B cell (primary cell): ENCODE measurements around the gene GINS2. TPM values are rescaled to one million over a fixed set of nuclear protein-coding genes. Genes with fewer than 3 reads are reported as not detected.

ENCODE experiments used
- ATAC-seq: fragments of 200-7000 bp; cut with Tn5 transposase; one replicate; pipeline ENCODE4 v1.10.0; 2021; ENCODE audit warnings: low read depth, mild to moderate bottlenecking, moderate number of reproducible peaks, moderate library complexity
- CTCF ChIA-PET: fragments of 350-600 bp; sonication (Branson Sonifier 250); formaldehyde crosslinking; loops from one replicate; lab custom pipeline; 2021; ENCODE audit warnings: antibody characterized with exemption, inconsistent platforms; lab: Charles Lee
- POLR2A ChIA-PET: fragments of 350-600 bp; sonication (Branson Sonifier 250); formaldehyde crosslinking; loops from one replicate; lab custom pipeline; 2021; ENCODE audit warnings: antibody characterized with exemption; lab: Charles Lee
- DNase-seq: peaks from one replicate; pipeline ENCODE4 v3.0.0; 2013
- H2AFZ ChIP-seq: 2 replicates; pipeline ENCODE4 v1.6.1; 2012; ENCODE audit warnings: mild to moderate bottlenecking, low read depth, low read length; ENCODE audit not compliant: insufficient read depth, poor library complexity, severe bottlenecking
- H3K27ac ChIP-seq, 2 donors: 1 replicate in 1 of 2; 2 replicates in 1 of 2; pipeline ENCODE4 v1.5.1; 2012 to 2013; ENCODE audit warnings: low read length in 2 of 2, mild to moderate bottlenecking in 2 of 2, moderate library complexity in 1 of 2
- H3K27me3 ChIP-seq, 4 experiments: fragments of 200-600 bp in 1 of 4; sonication (generic) in 1 of 4; replicated peaks in 1 of 4; 1 replicate in 2 of 4; 2 replicates in 2 of 4; pipeline versions ENCODE4 v1.6.1 to v1.7.0; 2013 to 2016; ENCODE audit warnings: low read length in 3 of 4, mild to moderate bottlenecking in 2 of 4, mixed read lengths in 1 of 4, moderate library complexity in 1 of 4; ENCODE audit not compliant: insufficient read depth in 4 of 4, control insufficient read depth in 3 of 4; ENCODE audit errors: control extremely low read depth in 1 of 4
- H3K36me3 ChIP-seq, 2 experiments: replicated peaks in 1 of 2; 1 replicate in 1 of 2; 2 replicates in 1 of 2; pipeline versions ENCODE4 v1.6.1 to v1.7.1; 2013; ENCODE audit warnings: low read length in 1 of 2; ENCODE audit not compliant: insufficient read depth in 2 of 2, control insufficient read depth in 1 of 2; ENCODE audit errors: control extremely low read depth in 1 of 2, extremely low read depth in 1 of 2
- H3K4me1 ChIP-seq, 2 donors: fragments of 200-600 bp in 1 of 2; sonication (generic) in 1 of 2; 1 replicate in 1 of 2; 2 replicates in 1 of 2; pipeline versions ENCODE4 v1.5.1 to v1.6.1; 2013 to 2017; ENCODE audit warnings: low read length in 2 of 2; ENCODE audit not compliant: control insufficient read depth in 2 of 2, insufficient read depth in 2 of 2
- H3K4me2 ChIP-seq: replicated peaks from 2 replicates; pipeline ENCODE3; 2012; ENCODE audit warnings: mild to moderate bottlenecking, low read depth, low read length; ENCODE audit not compliant: poor library complexity, severe bottlenecking
- H3K4me3 ChIP-seq, 5 experiments: fragments of 200-600 bp in 1 of 5; sonication (generic) in 1 of 5; 1 replicate in 3 of 5; 2 replicates in 2 of 5; pipeline versions ENCODE4 v1.5.1 to v1.7.0; 2011 to 2016; ENCODE audit warnings: low read length in 4 of 5, mild to moderate bottlenecking in 4 of 5, low read depth in 2 of 5, control low read depth in 1 of 5, moderate library complexity in 1 of 5; ENCODE audit not compliant: insufficient read depth in 1 of 5; ENCODE audit errors: control extremely low read depth in 1 of 5, extremely low read depth in 1 of 5
- H3K79me2 ChIP-seq: fragments of 200-600 bp; sonication (generic); one replicate; pipeline ENCODE4 v1.6.0; 2016; ENCODE audit warnings: low read length; ENCODE audit not compliant: control insufficient read depth, insufficient read depth
- H3K9ac ChIP-seq: fragments of 200-600 bp; sonication (generic); 2 replicates; pipeline ENCODE4 v1.6.1; 2017; ENCODE audit warnings: mild to moderate bottlenecking, low read length, moderate library complexity
- H3K9me3 ChIP-seq, 3 donors: one replicate each; pipeline versions ENCODE4 v1.6.1 to v1.7.1; 2013; ENCODE audit warnings: low read length in 2 of 3; ENCODE audit not compliant: control insufficient read depth in 2 of 3, insufficient read depth in 1 of 3; ENCODE audit errors: control extremely low read depth in 1 of 3
- H4K20me1 ChIP-seq: 2 replicates; pipeline ENCODE4 v1.6.0; 2012; ENCODE audit warnings: mild to moderate bottlenecking, low read length; ENCODE audit not compliant: insufficient read depth, control insufficient read depth, poor library complexity, severe bottlenecking
- H3K27ac Mint-ChIP-seq: one replicate; pipeline ENCODE4 v1.8.0; 2021; ENCODE audit warnings: mixed read lengths
- H3K27me3 Mint-ChIP-seq: one replicate; pipeline ENCODE4 v1.8.0; 2021; ENCODE audit warnings: mixed read lengths
- H3K4me1 Mint-ChIP-seq: one replicate; pipeline ENCODE4 v1.8.0; 2021; ENCODE audit warnings: mixed read lengths
- H3K4me3 Mint-ChIP-seq: one replicate; pipeline ENCODE4 v1.8.0; 2021; ENCODE audit warnings: mixed read lengths
- H3K9me3 Mint-ChIP-seq: one replicate; pipeline ENCODE4 v1.8.0; 2022; ENCODE audit warnings: mixed read lengths; ENCODE audit not compliant: insufficient read depth
- EZH2 ChIP-seq: IDR thresholded peaks from 2 replicates; pipeline ENCODE4 v1.6.1; 2012; ENCODE audit warnings: borderline replicate concordance, low read depth, mild to moderate bottlenecking, moderate library complexity, low read length; ENCODE audit not compliant: insufficient read depth, poor library complexity, severe bottlenecking
- WGBS: methylation state at CpG from one replicate; pipeline ENCODE4 v1.1.5; 2013; ENCODE audit warnings: missing lambda C conversion rate; ENCODE audit not compliant: insufficient coverage; 5-methylcytosine and 5-hydroxymethylcytosine counted together
- intact Hi-C: fragments of 100-400 bp; cut with micrococcal nuclease; formaldehyde crosslinking; loops from one replicate; pipeline ENCODE4 v1.10.0; 2022
- polyA plus RNA-seq: library from polyadenylated mRNA; depleted of rRNA; stranded (reverse); fragments of >200 nt; gene quantifications from 2 replicates; pipeline ENCODE4 v1.2.3, GENCODE V29; 2012
- total RNA-seq, 2 donors: library from RNA; stranded (reverse); fragments of 120-200 nt in 1 of 2; gene quantifications; 1 replicate in 1 of 2; 2 replicates in 1 of 2; pipeline versions ENCODE4 v1.2.3 to v1.2.4, GENCODE V29; 2013 to 2022
- TF ChIP-seq, protein P1 (sequence below): fragments of 200-600 bp; IDR thresholded peaks from one replicate; pipeline ENCODE4 v1.8.0; 2022; ENCODE audit warnings: antibody characterized with exemption, mild to moderate bottlenecking

The GINS2 gene
- total and polyA plus RNA-seq, 2 donors (not counting 1 experiment from before 2014, with no cell fraction given) = 0.52 to 4.2 TPM

DNA sequence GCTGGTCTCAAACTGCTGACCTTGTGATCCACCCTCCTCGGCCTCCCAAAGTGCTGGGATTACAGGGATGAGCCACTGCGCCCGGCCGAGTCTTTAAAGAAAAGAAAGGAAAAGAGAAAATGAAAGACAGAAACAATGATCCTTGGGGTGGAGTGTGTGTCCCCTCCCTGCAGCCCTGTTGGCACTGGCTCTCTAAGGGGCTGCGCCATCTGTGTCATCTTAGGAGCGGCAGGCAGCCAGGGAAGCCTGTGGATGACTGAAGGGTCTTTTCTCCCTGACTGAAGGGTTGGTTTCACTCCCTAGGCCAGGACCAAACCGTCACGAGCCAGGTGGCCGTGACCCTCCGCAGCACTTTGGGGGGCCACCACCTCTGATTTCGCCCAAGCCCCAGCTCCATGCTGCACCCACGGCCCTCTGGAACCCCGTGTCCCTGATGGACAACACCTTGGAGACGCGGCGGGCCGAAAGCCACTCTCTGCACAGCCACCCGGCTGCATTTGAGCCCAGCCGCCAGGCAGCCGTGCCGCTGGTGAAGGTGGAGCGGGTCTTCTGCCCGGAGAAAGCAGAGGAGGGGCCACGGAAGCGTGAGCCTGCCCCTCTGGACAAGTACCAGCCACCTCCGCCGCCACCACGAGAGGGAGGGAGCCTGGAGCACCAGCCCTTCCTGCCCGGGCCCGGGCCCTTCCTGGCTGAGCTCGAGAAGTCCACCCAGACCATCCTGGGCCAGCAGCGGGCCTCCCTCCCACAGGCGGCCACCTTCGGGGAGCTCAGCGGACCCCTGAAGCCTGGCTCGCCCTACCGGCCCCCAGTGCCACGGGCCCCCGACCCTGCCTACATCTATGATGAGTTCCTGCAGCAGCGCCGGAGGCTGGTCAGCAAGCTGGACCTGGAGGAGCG is 27.7 kb downstream of the GINS2 start:
- Histone ChIP-seq H3K9me3 (no peaks in the 10 kb centered on the region), H2AFZ (no peak overlapping the region), H3K4me3 (no peak overlapping the region), H3K9ac (no peak overlapping the region), H3K4me1 (no peaks in the 10 kb centered on the region), H3K36me3 (peaks cover 5 to 87% of the 10 kb centered on the region in 2 experiments), H3K27me3 (no peaks in the 10 kb centered on the region), H3K27ac (no peak overlapping the region), H3K79me2 (peaks cover 12% of the 10 kb centered on the region), H4K20me1 (peaks cover 68% of the 10 kb centered on the region), H3K4me2 (no peak overlapping the region)
- Mint-ChIP-seq H3K4me1 (peaks cover 4% of the 10 kb centered on the region), H3K9me3 (no peaks in the 10 kb centered on the region), H3K27ac (no peak overlapping the region), H3K4me3 (no peak overlapping the region), H3K27me3 (no peaks in the 10 kb centered on the region)
- DNase-seq = no peak
- WGBS = 96% methylated on average over 42 of the region's 42 CpGs
- TF ChIP-seq EZH2 = no peak
- TF ChIP-seq, protein P1, sequence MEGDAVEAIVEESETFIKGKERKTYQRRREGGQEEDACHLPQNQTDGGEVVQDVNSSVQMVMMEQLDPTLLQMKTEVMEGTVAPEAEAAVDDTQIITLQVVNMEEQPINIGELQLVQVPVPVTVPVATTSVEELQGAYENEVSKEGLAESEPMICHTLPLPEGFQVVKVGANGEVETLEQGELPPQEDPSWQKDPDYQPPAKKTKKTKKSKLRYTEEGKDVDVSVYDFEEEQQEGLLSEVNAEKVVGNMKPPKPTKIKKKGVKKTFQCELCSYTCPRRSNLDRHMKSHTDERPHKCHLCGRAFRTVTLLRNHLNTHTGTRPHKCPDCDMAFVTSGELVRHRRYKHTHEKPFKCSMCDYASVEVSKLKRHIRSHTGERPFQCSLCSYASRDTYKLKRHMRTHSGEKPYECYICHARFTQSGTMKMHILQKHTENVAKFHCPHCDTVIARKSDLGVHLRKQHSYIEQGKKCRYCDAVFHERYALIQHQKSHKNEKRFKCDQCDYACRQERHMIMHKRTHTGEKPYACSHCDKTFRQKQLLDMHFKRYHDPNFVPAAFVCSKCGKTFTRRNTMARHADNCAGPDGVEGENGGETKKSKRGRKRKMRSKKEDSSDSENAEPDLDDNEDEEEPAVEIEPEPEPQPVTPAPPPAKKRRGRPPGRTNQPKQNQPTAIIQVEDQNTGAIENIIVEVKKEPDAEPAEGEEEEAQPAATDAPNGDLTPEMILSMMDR = no peak
- POLR2A ChIA-PET = no interaction called here
- no peak for ATAC-seq
- CTCF ChIA-PET = interaction anchor here (0.6 to 6.7 kb wide), 10 partner anchors 12 to 305 kb away, joined by 3 to 58 read pairs (median 4); no protein-coding TSS in a partner anchor
- intact Hi-C loops = no loop called here
